ENCODE results near the gene KCNH8. TPM values are rescaled to one million over a fixed set of nuclear protein-coding genes. Genes with fewer than 3 reads are reported as not detected.

The KCNH8 gene
- total RNA-seq, 1 experiment from 2014 or later: 0.12 TPM

- no peaks in the 10 kb centered on the region for H3K36me3 ChIP-seq (ENCODE audit: control insufficient read depth in 1 of 2, insufficient read depth in 2 of 2, low read length in 2 of 2)
- intact Hi-C loops (cut with micrococcal nuclease): no loop called here
- DNase-seq (ENCODE audit: low read depth, low spot score) (no peak), ATAC-seq (no peak)
- no peaks in the 10 kb centered on the region for H3K4me1 ChIP-seq (ENCODE audit: control insufficient read depth in 1 of 2, insufficient read depth in 2 of 2, low read length in 2 of 2)
- BruUV-seq (replicated peaks): no TSS peak
- no peak overlapping the region for H3K27ac ChIP-seq (ENCODE audit: low read depth, low read length)
- ChIA-PET RAD21 (ENCODE audit: low non-redundant PET in 1 of 2, low total read pairs in 2 of 2, uncharacterized antibody in 2 of 2, unreplicated experiment in 2 of 2) (no interaction called here), POLR2A (no interaction called here), CTCF (no interaction called here)
- no peaks in the 10 kb centered on the region for H3K27me3 ChIP-seq (ENCODE audit: insufficient read depth, low read length)
- H3K4me3 ChIP-seq (replicated peaks in 1 of 2; ENCODE audit: low read depth in 1 of 2, low read length in 2 of 2): no peak overlapping the region
- no peak overlapping the region for H3K4me2 ChIP-seq (ENCODE audit: low read length)
- H3K9me2 ChIP-seq (ENCODE audit: insufficient read depth): no peaks in the 10 kb centered on the region
- H2AFZ ChIP-seq (ENCODE audit: low read depth, low read length, poor library complexity, severe bottlenecking): no peak overlapping the region
- TF ChIP-seq TCF7L2 (IDR thresholded peaks at IDR 0.05; ENCODE audit: borderline replicate concordance, extremely low read depth, insufficient read depth, insufficient read length) (no peak), EGR1 (IDR thresholded peaks at IDR 0.05; ENCODE audit: low read depth) (no peak), CTCF (IDR thresholded peaks at IDR 0.05 in 2 of 3, conservative IDR thresholded peaks at IDR 0.05 in 1 of 3; ENCODE audit: borderline replicate concordance in 1 of 3, insufficient read depth in 1 of 3, low read depth in 2 of 3, low read length in 2 of 3) (no peak), ELF1 (IDR thresholded peaks at IDR 0.05; ENCODE audit: borderline replicate concordance, low read depth) (no peak), RAD21 (IDR thresholded peaks at IDR 0.05; ENCODE audit: low read depth) (no peak), SRF (IDR thresholded peaks at IDR 0.05; ENCODE audit: low read depth) (no peak), ZNF274 (IDR thresholded peaks at IDR 0.05; ENCODE audit: low read depth, low read length) (no peak), POLR2AphosphoS5 (IDR thresholded peaks at IDR 0.05; ENCODE audit: low read depth, low read length) (no peak), REST (IDR thresholded peaks at IDR 0.05; ENCODE audit: low read depth) (no peak), CBX3 (IDR thresholded peaks at IDR 0.05; ENCODE audit: low read depth) (no peak), ATF3 (IDR thresholded peaks at IDR 0.05) (no peak), YY1 (IDR thresholded peaks at IDR 0.05; ENCODE audit: extremely low read depth, insufficient replicate concordance, low read depth, low read length) (no peak), POLR2A (IDR thresholded peaks at IDR 0.05; ENCODE audit: borderline replicate concordance, extremely low read depth, insufficient read depth, insufficient read length) (no peak), EZH2 (IDR thresholded peaks at IDR 0.05) (no peak), SP1 (IDR thresholded peaks at IDR 0.05; ENCODE audit: low read depth) (no peak), CEBPB (IDR thresholded peaks at IDR 0.05; ENCODE audit: low read depth) (no peak), MAX (IDR thresholded peaks at IDR 0.05) (no peak), ZFX (IDR thresholded peaks at IDR 0.05) (no peak), EZH2phosphoT487 (IDR thresholded peaks at IDR 0.05; ENCODE audit: borderline replicate concordance) (no peak)
- peaks cover 0 to 5% of the 10 kb centered on the region in 2 experiments; a peak in 1 of 4 replicates for H3K9me3 ChIP-seq (ENCODE audit: control insufficient read depth in 1 of 2, insufficient read depth in 1 of 2, low read depth in 1 of 2, low read length in 2 of 2)
- H4K20me1 ChIP-seq (ENCODE audit: insufficient read depth): no peaks in the 10 kb centered on the region
- H3K79me2 ChIP-seq (ENCODE audit: insufficient read depth, low read length): no peaks in the 10 kb centered on the region
- H3K9ac ChIP-seq (ENCODE audit: low read length): no peak overlapping the region
These were observed 374.0 kb downstream of the KCNH8 start for GRCh38 chr3:19522305-19522704.

Measured in HCT116 (cell line).